ENCODE results near the gene XIAP.
"Not testable (repeated sequence)": the region's sequence is repeated elsewhere in the genome, so short reads cannot be mapped to it uniquely, and the experiment has no call there.

Gene XIAP

DNA sequence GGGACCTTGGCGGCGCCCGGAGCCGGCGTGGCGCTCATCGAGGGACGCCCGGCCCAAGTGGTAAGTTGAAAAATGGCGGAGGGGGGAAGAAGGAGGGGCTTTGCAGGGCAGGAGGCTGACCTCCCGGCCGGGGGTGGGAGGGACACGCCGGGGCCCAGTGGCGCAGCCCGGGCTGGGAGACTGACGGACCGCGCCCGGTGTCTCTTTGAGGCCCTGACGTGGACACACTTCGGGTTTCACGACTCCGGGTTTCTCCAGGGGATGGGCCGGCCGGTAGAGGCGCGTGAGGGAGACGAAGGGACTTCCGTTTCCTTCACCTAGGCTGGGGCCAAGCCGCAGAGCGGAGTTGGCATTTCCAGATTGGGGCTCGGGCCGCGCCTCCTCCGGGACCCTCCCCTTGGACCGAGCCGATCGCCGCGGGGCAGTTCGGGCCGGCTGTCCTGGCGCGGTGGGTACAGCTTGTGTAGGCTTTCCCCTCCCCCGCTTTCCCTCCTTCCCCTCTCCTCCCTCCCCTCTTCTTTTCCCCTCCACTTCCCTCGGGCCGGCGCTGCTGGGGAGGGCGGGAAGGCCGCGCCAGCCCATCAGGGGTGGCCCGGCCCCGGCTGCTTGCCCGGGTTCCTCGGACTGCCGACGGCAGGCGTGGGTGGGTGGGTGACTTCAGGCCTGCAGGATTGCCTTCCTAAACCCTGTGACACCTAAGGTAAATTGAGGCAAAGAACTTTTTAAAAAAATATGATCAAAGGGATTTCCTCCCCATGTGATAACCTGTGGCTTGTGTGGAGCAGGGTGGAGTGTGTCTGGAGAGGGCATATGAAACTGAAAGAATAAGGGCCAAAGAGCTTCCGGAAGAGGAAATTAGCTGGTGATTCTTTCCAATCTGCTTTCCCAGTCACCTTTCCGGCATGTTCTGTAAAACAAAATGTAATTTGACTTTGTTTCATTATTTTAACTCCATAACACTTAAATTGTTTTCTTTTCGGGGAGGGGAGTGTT lies at the start of gene XIAP:
XIAP (plus strand) TSS at position 208 of the 993 bp plus-strand sequence. CDS start 25,610 bp downstream, outside the sequence.
- peak within 1 kb of the TSS; percentile 65 for H3K4me3 ChIP-seq (ENCODE audit: low read depth, low read length)
- in situ Hi-C loops (cut with HindIII; ENCODE audit: low sequenced_read_pairs) = no loop called here
- TF ChIP-seq CTCF (IDR thresholded peaks at IDR 0.05; ENCODE audit: low read depth, low read length) = no peak
- DNase-seq (ENCODE audit: low read depth, low spot score) = peak; percentile 87

- no peak overlapping the region for H3K4me3 ChIP-seq (ENCODE audit: low read depth, low read length)
- in situ Hi-C loops (cut with HindIII; ENCODE audit: low sequenced_read_pairs) = no loop called here
- DNase-seq (ENCODE audit: low read depth, low spot score) = no peak
- no peak for TF ChIP-seq CTCF (IDR thresholded peaks at IDR 0.05; ENCODE audit: low read depth, low read length)
These were observed 45.5 kb upstream of the XIAP start for GRCh38 chrX:123814343-123814742.

- DNase-seq (ENCODE audit: low read depth, low spot score); in situ Hi-C loops (cut with HindIII; ENCODE audit: low sequenced_read_pairs): not testable (repeated sequence)
These were observed 44.9 kb upstream of the XIAP start for GRCh38 chrX:123814934-123815394.

DNA sequence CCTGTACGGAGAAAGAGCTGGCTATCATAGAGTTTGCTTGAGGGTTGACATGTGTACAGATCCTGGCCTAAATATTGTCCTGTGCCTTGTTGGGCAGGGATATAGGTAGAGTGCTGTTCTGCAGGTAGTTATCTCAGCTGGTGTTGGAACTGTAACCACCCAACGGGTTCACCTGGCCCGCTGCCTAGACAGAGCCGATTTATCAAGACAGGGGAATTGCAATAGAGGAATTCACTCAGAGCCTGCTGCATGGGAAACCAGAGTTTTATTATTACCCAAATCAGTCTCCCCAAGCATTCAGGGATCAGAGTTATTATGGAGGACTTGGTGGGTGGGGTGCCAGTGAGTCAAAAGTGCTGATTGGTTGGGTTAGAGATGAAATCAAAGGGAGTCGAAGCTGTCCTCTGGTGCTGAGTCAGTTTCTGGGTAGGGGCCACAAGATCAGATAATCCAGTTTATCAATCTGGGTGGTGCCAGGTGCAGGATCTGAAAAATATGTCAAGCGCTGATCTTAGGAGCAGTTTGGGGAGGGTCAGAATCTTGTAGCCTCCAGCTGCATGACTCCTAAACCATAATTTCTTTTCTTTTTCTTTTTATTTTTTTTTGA lies 42.5 kb upstream of the XIAP start:
- no peak for DNase-seq (ENCODE audit: low read depth, low spot score)
- H3K4me3 ChIP-seq (ENCODE audit: low read depth, low read length) = no peak overlapping the region
- in situ Hi-C loops (cut with HindIII; ENCODE audit: low sequenced_read_pairs) = no loop called here
- TF ChIP-seq CTCF (IDR thresholded peaks at IDR 0.05; ENCODE audit: low read depth, low read length) = no peak

More at GRCh38 chrX:123814934-123815394, 44.9 kb upstream of the XIAP start:
- not testable (repeated sequence) for H3K4me3 ChIP-seq (ENCODE audit: low read depth, low read length)

DNA sequence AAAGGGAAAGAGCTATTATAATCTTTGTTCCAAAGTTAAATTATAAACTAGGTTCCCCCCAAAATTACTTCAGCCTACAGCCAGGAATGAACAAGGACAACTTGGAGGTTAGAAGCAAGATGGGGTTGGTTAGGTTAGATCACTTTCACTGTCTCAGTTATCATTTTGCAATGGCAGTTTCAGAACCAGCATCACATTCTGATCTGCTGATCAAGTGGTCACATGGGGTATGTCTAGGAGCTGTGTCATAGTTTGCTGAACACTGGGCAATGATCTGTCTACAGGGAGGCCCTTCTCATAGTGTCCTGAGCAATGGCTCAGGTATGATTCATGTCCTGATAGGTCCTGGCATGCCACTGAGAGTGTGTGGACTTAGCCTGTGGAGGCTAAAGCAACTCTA lies 41.6 kb upstream of the XIAP start:
- no peak for DNase-seq (ENCODE audit: low read depth, low spot score)
- in situ Hi-C loops (cut with HindIII; ENCODE audit: low sequenced_read_pairs) = no loop called here
- TF ChIP-seq CTCF (IDR thresholded peaks at IDR 0.05; ENCODE audit: low read depth, low read length) = no peak

DNA sequence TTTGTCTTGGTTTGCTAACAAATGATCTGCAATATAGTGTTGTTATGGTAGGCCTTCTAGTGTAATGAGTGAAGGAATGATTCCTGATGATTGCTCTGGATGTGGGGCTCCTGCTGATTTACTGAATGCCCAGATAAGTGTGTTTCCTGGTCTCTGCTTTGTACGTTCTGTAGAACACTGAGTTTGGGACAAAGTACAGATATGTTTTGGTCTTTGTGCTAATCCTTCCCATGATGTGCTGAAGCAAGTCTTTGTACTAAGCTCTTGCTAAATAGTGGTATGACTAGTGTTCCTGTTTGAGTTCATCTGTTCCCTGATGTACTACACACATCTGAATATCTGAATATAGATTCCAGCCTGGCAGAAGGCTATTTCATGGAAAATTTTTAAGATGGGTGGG lies 36.9 kb upstream of the XIAP start:
- no peak for DNase-seq (ENCODE audit: low read depth, low spot score)
- TF ChIP-seq CTCF (IDR thresholded peaks at IDR 0.05; ENCODE audit: low read depth, low read length) = no peak
- H3K4me3 ChIP-seq (ENCODE audit: low read depth, low read length) = no peak overlapping the region
- in situ Hi-C loops (cut with HindIII; ENCODE audit: low sequenced_read_pairs) = no loop called here

More for the DNA sequence above, 41.6 kb upstream of the XIAP start:
- H3K4me3 ChIP-seq (ENCODE audit: low read depth, low read length) = no peak overlapping the region

DNA sequence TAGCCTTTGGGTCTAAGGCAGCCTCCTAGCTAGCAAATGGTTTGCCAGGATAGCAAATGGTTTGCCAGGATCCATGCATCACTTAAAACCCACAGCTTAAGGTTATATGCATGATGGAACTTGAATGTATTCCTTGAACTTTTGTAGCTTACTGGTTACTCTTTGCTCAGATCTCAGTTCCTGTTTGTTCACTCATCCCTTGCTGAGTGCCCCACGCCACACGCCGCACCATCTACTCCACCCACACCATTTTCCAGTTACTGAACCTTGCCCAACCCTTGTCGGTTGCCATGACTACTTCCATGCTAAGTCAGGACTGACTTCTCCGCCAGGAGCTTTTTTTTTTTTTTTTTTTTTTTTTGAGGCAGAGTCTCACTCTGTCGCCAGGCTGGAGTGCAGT lies 29.5 kb upstream of the XIAP start:
- peak; percentile 26 for DNase-seq (ENCODE audit: low read depth, low spot score)
- TF ChIP-seq CTCF (IDR thresholded peaks at IDR 0.05; ENCODE audit: low read depth, low read length) = no peak
- no peak overlapping the region for H3K4me3 ChIP-seq (ENCODE audit: low read depth, low read length)
- in situ Hi-C loops (cut with HindIII; ENCODE audit: low sequenced_read_pairs) = no loop called here

Data from astrocyte of the spinal cord (primary cell).